Suprapubic skin (tissue), 4 donors: ENCODE data around the gene GALNT18.

Experiments used
- EP300 ChIP-seq: sonication (generic); formaldehyde crosslinking; IDR thresholded peaks from one replicate; pipeline ENCODE4 v1.6.1; 2017; ENCODE audit warnings: antibody characterized with exemption
- POLR2A ChIP-seq, 2 donors: fragments of 450-650 bp; IDR thresholded peaks; one replicate each; pipeline ENCODE4 v1.6.1; 2017; ENCODE audit warnings: antibody characterized with exemption in 2 of 2, mild to moderate bottlenecking in 2 of 2, moderate library complexity in 2 of 2
- POLR2AphosphoS5 ChIP-seq, 3 donors: sonication (generic); formaldehyde crosslinking; IDR thresholded peaks; one replicate each; pipeline ENCODE4 v1.6.1; 2017; ENCODE audit warnings: antibody characterized with exemption in 3 of 3
- TF ChIP-seq, protein P1 (sequence below), 2 donors: fragments of 200-600 bp in 1 of 2; fragments of 450-650 bp in 1 of 2; sonication (generic) in 1 of 2; IDR thresholded peaks; one replicate each; pipeline ENCODE4 v1.5.1; 2016 to 2019; ENCODE audit warnings: antibody characterized with exemption in 2 of 2, mild to moderate bottlenecking in 1 of 2, moderate library complexity in 1 of 2

- TF ChIP-seq, protein P1, sequence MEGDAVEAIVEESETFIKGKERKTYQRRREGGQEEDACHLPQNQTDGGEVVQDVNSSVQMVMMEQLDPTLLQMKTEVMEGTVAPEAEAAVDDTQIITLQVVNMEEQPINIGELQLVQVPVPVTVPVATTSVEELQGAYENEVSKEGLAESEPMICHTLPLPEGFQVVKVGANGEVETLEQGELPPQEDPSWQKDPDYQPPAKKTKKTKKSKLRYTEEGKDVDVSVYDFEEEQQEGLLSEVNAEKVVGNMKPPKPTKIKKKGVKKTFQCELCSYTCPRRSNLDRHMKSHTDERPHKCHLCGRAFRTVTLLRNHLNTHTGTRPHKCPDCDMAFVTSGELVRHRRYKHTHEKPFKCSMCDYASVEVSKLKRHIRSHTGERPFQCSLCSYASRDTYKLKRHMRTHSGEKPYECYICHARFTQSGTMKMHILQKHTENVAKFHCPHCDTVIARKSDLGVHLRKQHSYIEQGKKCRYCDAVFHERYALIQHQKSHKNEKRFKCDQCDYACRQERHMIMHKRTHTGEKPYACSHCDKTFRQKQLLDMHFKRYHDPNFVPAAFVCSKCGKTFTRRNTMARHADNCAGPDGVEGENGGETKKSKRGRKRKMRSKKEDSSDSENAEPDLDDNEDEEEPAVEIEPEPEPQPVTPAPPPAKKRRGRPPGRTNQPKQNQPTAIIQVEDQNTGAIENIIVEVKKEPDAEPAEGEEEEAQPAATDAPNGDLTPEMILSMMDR (IDR thresholded peaks at IDR 0.05): no peak
- no peak for TF ChIP-seq EP300
- TF ChIP-seq POLR2AphosphoS5 (IDR thresholded peaks at IDR 0.05): no peak
- no peak for TF ChIP-seq POLR2A (IDR thresholded peaks at IDR 0.05)
These were observed 124.9 kb downstream of the GALNT18 start for GRCh38 chr11:11496879-11497278.
